Stimulated activated CD4-positive, alpha-beta T cell treated with anti-CD3 and anti-CD28 coated beads, Interleukin-12 subunit alpha, Interleukin-12 subunit beta, amount 100 ng/mL, for 48 hours (primary cell): ENCODE data around the gene ZNF749.
"Not testable (repeated sequence)": the region's sequence is repeated elsewhere in the genome, so short reads cannot be mapped to it uniquely, and the experiment has no call there.

Experiments
- DNase-seq, 3 donors: peaks; one replicate each; pipeline ENCODE4 v3.0.0-alpha.2; 2020; ENCODE audit warnings: low read depth in 2 of 3, low spot score in 1 of 3

Gene ZNF749

DNA sequence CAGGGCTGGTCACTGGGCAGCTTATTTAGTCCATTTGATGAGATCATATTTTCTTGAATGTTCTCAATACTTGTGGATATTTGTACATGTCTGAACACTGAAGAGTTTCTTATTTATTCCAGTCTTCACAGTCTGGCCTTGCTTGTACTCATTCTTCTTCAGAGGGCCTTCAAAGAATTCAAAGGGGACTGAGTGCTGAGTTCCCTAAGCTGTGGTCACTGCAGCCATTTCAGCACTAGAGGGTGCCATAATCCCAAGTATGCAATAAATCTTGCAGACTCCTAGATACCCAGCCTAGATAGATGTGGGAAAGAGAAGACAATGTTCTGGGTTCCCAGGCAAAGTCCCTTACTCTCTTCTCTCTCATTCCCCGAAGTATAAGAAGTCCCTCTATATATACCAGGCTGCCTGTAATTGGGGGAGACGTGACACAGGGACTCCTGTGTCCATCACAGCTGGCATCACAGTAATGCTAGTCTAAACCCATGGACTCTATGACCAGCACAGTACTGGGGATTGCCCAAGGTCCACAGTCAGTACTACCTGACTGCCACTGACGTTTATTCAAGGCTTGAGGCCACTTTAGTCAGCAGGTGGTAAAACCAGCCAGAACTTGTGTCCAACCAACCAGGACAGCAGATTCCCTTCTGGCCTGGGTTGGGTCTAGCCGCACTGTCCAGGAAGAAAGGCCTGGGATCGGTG is 30.7 kb downstream of the ZNF749 start:
- DNase-seq: no peak

DNA sequence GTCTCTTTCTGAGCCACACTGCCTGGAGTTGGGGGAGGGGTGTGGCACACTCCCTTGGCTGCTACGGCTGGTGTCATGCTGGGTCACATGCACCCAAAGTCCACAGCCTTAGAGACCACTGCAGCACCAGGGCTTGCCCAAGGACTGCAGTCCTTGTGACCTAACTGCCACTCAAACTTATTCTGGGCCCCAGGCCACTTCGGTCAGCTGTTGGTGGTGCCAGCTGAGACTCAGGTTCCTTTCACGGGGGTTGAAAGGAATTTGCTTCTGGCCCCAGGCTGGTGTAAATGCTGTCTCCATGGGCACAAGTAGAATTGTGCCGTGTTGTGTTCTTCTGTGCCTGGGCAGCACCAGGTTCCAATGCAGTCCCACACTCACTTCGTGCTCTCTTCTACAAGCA is 31.4 kb downstream of the ZNF749 start:
- no peak for DNase-seq

GRCh38 chr19:57473646-57474045 is 38.5 kb downstream of the ZNF749 start:
- no peak for DNase-seq

DNA sequence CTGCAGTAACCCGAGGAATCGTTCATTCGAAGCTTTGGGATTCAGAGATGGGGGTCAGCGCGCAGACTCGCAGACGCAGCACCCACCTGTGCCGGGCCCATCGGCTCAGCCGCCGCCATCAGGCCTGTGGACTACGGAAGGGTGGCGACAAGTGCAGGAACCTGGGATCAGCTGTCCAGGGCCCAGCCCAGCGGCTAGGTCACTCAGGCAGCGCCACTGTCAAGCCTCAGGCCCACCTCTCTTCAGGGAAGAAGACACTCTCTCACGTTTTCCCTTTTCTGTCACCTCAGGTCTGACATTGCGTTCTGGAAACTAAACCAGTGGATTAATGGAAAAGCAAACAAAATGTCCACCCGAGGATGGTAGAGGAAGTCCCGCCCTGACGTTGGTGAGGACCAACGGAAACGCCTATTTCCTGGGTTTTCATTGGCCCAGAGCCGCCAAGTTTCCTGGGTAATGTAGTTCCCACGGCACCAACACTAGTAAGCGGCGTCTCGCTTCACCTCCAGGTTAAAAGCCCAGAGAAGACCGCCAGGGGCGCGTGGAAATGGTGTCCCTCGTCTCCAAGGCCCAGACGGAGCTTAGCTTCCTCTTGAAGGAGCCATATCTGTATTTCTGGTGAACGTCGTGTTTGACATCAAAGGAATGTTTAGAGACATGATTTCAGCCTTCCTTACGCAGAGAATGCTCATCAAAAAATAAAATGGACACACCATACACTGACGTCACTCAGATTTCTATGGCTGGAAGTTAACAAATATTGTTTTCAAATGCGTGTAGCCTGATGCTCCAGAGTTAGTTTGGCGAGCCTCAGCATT is 42.3 kb downstream of the ZNF749 start, which contains the start of gene ZNF772:
ZNF772 (minus strand) TSS at position 376 of the 818 bp plus-strand sequence; CDS start at position 119, 257 bp downstream.
- peak; percentile 82 to 85 (median 83) for DNase-seq

GRCh38 chr19:57487477-57488298 is 52.6 kb downstream of the ZNF749 start, which contains the start of gene ZNF419:
TSS of gene ZNF419 (plus strand) at chr19:57487750. CDS start at chr19:57487951, 201 bp downstream.
- DNase-seq: peak; percentile 84 to 88 (median 86)

GRCh38 chr19:57488299-57488644 is 53.1 kb downstream of the ZNF749 start:
- DNase-seq: not testable (repeated sequence)
